ENCODE results near the gene CREB3. TPM values are rescaled to one million over a fixed set of nuclear protein-coding genes. Genes with fewer than 3 reads are reported as not detected.

CREB3 gene
- total RNA-seq, 1 experiment from 2014 or later, result 29.1 TPM

- Histone ChIP-seq H3K4me1 (ENCODE audit: insufficient read depth, low read length, poor library complexity, severe bottlenecking) (no peaks in the 10 kb centered on the region), H3K9me3 (ENCODE audit: low read depth, low read length, poor library complexity, severe bottlenecking) (no peaks in the 10 kb centered on the region), H3K4me3 (ENCODE audit: low read depth, low read length, poor library complexity, severe bottlenecking) (no peak overlapping the region), H3K27ac (ENCODE audit: low read depth, low read length, poor library complexity, severe bottlenecking) (no peak overlapping the region), H3K36me3 (ENCODE audit: insufficient read depth, low read length, poor library complexity, severe bottlenecking) (peaks cover 58% of the 10 kb centered on the region), H3K27me3 (replicated peaks; ENCODE audit: insufficient read depth, low read depth, low read length, poor library complexity) (no peaks in the 10 kb centered on the region)
- DNase-seq (ENCODE audit: low spot score), result peak; percentile 82
- POLR2A ChIA-PET (ENCODE audit: low non-redundant PET), result no interaction called here
- intact Hi-C loops (cut with micrococcal nuclease; ENCODE audit: unreplicated experiment), result loop anchor here (5.0 to 10.0 kb wide), 2 partner anchors 41 to 79 kb away; partner anchors contain the start of genes HINT2 and SPAG8
- no peak for TF ChIP-seq EZH2 (IDR thresholded peaks at IDR 0.05; ENCODE audit: borderline replicate concordance, low read depth, low read length, poor library complexity, severe bottlenecking)
- TF ChIP-seq, protein P1, sequence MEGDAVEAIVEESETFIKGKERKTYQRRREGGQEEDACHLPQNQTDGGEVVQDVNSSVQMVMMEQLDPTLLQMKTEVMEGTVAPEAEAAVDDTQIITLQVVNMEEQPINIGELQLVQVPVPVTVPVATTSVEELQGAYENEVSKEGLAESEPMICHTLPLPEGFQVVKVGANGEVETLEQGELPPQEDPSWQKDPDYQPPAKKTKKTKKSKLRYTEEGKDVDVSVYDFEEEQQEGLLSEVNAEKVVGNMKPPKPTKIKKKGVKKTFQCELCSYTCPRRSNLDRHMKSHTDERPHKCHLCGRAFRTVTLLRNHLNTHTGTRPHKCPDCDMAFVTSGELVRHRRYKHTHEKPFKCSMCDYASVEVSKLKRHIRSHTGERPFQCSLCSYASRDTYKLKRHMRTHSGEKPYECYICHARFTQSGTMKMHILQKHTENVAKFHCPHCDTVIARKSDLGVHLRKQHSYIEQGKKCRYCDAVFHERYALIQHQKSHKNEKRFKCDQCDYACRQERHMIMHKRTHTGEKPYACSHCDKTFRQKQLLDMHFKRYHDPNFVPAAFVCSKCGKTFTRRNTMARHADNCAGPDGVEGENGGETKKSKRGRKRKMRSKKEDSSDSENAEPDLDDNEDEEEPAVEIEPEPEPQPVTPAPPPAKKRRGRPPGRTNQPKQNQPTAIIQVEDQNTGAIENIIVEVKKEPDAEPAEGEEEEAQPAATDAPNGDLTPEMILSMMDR (conservative IDR thresholded peaks at IDR 0.05; ENCODE audit: low read depth, low read length), result peak; percentile 85
- CTCF ChIA-PET, result interaction anchor here (0.7 to 1.0 kb wide), 3 partner anchors 12 to 146 kb away, joined by 3 to 6 read pairs (median 4); no protein-coding TSS in a partner anchor
- no TSS peak for BruUV-seq (replicated peaks)
These were observed 3.8 kb downstream of the CREB3 start for GRCh38 chr9:35736201-35736633.

GRCh38 chr9:35737143-35737542 is 4.7 kb downstream of the CREB3 start:
- no peak for DNase-seq (ENCODE audit: low spot score)
- H3K9me3 ChIP-seq (ENCODE audit: low read depth, low read length, poor library complexity, severe bottlenecking), result no peaks in the 10 kb centered on the region
- intact Hi-C loops (cut with micrococcal nuclease; ENCODE audit: unreplicated experiment), result loop anchor here (5.0 to 10.0 kb wide), 2 partner anchors 40 to 78 kb away; partner anchors contain the start of genes HINT2 and SPAG8
- CTCF ChIA-PET, result interaction anchor here (0.5 kb wide), 1 partner anchor 40 kb away, joined by 6 read pairs; no protein-coding TSS in a partner anchor
- H3K4me3 ChIP-seq (ENCODE audit: low read depth, low read length, poor library complexity, severe bottlenecking), result no peak overlapping the region
- BruUV-seq (replicated peaks), result TSS peak; percentile 46
- TF ChIP-seq, protein P1 (conservative IDR thresholded peaks at IDR 0.05; ENCODE audit: low read depth, low read length), result no peak
- no peak for TF ChIP-seq EZH2 (IDR thresholded peaks at IDR 0.05; ENCODE audit: borderline replicate concordance, low read depth, low read length, poor library complexity, severe bottlenecking)
- H3K4me1 ChIP-seq (ENCODE audit: insufficient read depth, low read length, poor library complexity, severe bottlenecking), result no peaks in the 10 kb centered on the region
- POLR2A ChIA-PET (ENCODE audit: low non-redundant PET), result no interaction called here
- H3K27ac ChIP-seq (ENCODE audit: low read depth, low read length, poor library complexity, severe bottlenecking), result no peak overlapping the region
- peaks cover 62% of the 10 kb centered on the region for H3K36me3 ChIP-seq (ENCODE audit: insufficient read depth, low read length, poor library complexity, severe bottlenecking)
- no peaks in the 10 kb centered on the region for H3K27me3 ChIP-seq (replicated peaks; ENCODE audit: insufficient read depth, low read depth, low read length, poor library complexity)

DNA sequence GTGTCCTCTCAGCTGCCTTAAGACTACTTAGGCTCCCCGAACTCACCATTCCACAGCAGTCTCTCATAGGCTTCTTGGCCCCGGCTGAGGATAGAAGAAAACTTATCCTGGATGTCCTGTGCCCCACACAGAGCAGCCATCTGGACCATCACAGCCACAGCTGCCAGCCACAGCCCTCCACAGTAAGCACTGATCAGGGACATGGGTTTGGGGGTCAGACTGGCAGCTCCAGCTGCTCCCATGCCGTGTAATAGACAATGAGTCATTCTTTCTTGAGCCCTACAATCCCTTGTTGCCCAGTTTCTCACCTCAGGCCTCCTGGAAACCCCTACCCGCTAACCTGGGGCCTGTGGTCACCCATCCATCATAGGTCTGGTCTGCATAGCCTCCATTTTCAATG is 5.7 kb downstream of the CREB3 start:
- CTCF ChIA-PET, result no interaction called here
- Histone ChIP-seq H3K27me3 (replicated peaks; ENCODE audit: insufficient read depth, low read depth, low read length, poor library complexity) (no peaks in the 10 kb centered on the region), H3K4me1 (ENCODE audit: insufficient read depth, low read length, poor library complexity, severe bottlenecking) (no peaks in the 10 kb centered on the region), H3K4me3 (ENCODE audit: low read depth, low read length, poor library complexity, severe bottlenecking) (no peak overlapping the region), H3K9me3 (ENCODE audit: low read depth, low read length, poor library complexity, severe bottlenecking) (no peaks in the 10 kb centered on the region), H3K36me3 (ENCODE audit: insufficient read depth, low read length, poor library complexity, severe bottlenecking) (peaks cover 71% of the 10 kb centered on the region), H3K27ac (ENCODE audit: low read depth, low read length, poor library complexity, severe bottlenecking) (no peak overlapping the region)
- DNase-seq (ENCODE audit: low spot score), result no peak
- no peak for TF ChIP-seq EZH2 (IDR thresholded peaks at IDR 0.05; ENCODE audit: borderline replicate concordance, low read depth, low read length, poor library complexity, severe bottlenecking)
- TF ChIP-seq, protein P1 (conservative IDR thresholded peaks at IDR 0.05; ENCODE audit: low read depth, low read length), result no peak
- POLR2A ChIA-PET (ENCODE audit: low non-redundant PET), result no interaction called here
- intact Hi-C loops (cut with micrococcal nuclease; ENCODE audit: unreplicated experiment), result loop anchor here (5.0 to 10.0 kb wide), 2 partner anchors 39 to 77 kb away; partner anchors contain the start of genes HINT2 and SPAG8
- no TSS peak for BruUV-seq (replicated peaks)
